GM19438 (cell line): ENCODE data around the gene ZNF488.

ENCODE experiments used
- ATAC-seq: cut with Tn5 transposase; IDR thresholded peaks from one replicate; pipeline ENCODE4 v1.9.1; 2021; ENCODE audit warnings: low read depth; ENCODE audit not compliant: unreplicated experiment

ZNF488 gene

DNA sequence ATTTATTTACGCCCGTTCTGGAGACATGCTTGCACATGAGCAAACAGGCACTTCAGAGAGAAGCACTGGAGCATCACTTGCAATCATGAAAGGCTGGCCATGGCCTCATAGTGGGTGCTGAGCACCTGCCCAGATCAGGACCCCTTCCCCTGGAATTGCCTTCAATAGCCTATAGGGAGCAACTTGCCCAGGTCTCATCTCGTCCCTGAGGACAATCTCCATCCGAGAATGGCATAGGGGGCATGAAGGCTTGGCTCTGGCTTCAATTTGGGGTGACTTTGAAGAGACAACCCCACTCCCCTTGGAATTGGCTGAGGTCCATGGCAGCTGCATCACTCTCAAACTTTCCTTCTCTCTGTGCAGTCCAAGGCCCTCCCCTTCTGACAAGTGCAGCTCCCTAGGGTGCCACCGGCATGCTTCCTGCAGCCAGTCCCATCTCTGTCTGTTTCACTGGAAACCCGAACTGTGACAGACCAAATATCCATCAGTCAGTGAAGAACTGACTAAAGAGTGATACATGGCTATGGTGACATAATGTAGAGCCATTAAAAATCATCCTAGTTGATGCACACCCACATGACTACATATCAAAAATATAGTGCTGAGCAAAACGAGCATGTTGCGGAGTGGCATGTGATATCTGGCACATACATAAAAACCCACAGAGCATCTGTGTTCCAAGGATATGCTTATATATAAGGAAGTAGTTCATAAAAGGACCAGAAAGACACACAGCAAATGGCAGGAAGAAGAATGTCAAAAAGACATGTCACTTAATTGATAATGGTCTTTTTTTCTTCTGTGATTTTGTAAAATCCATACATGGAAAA, 49.4 kb downstream of the ZNF488 start:
- no peak for ATAC-seq

DNA sequence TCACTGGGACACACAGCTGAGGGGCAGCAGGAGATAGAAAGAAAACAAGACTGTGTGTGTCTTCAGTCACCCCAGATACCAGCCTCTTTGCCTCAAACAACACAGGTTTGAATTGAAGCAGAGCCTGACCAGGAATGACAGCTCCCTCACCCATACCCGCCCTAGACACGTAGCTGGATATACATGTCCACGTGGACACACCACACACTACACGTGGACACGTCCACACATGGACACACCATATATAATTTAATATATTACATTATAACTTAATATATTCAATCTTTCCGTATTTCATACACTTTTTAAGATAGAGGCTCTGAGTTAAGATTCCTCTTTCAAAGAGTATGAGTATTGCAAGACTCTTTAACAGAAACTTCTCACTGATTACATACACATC, 50.6 kb downstream of the ZNF488 start:
- no peak for ATAC-seq

GRCh38 chr10:47332946-47333345, 51.1 kb downstream of the ZNF488 start:
- no peak for ATAC-seq

DNA sequence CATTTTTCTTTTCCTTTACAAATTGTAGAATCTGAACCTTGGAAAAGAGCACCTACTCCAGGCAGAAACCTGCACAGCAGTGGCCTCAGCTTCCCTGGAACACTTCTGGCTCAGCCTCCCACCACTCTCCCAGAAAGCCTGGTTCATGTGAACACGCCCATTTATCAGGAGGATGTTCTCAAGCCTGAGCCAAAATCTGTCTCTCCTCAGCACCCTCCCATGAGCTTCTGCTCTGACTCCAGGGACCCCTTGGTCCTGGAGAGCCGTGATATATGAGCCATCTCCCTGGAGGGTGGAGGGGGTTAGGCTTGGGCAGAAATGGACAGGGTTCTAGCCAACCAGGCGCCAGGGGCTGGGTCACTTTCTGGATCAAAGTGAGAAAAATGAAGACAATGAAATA, 51.7 kb downstream of the ZNF488 start:
- no peak for ATAC-seq

- ATAC-seq, result no peak
These were observed 52.1 kb downstream of the ZNF488 start for GRCh38 chr10:47331954-47332353.

GRCh38 chr10:47331491-47331890, 52.6 kb downstream of the ZNF488 start:
- no peak for ATAC-seq

DNA sequence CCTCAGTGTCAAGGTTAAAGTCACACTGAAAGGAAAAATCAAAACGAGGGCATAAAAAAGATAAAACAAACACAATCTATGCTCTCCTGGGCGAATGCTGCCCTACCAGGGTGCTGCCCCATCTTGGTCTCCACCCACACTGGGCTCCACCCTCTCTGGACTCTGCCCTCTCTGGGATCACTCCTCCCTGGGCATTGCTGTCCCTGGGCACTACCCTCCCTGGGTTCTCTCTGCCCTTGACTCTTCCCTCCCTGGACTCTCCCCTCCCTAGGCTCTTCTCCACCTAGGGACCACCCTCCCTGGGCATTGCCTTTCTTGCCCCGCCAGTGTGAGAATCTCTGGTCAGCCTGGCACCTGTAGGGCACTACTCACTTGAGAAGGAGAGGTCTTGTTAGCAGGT, 53.3 kb downstream of the ZNF488 start:
- no peak for ATAC-seq

- ATAC-seq, result no peak
These were observed 53.7 kb downstream of the ZNF488 start for GRCh38 chr10:47330366-47330765.

GRCh38 chr10:47329855-47330254, 54.2 kb downstream of the ZNF488 start:
- no peak for ATAC-seq

GRCh38 chr10:47326927-47327330, 57.2 kb downstream of the ZNF488 start:
- ATAC-seq, result no peak

GRCh38 chr10:47326306-47326926, 57.7 kb downstream of the ZNF488 start:
- ATAC-seq, result no peak

DNA sequence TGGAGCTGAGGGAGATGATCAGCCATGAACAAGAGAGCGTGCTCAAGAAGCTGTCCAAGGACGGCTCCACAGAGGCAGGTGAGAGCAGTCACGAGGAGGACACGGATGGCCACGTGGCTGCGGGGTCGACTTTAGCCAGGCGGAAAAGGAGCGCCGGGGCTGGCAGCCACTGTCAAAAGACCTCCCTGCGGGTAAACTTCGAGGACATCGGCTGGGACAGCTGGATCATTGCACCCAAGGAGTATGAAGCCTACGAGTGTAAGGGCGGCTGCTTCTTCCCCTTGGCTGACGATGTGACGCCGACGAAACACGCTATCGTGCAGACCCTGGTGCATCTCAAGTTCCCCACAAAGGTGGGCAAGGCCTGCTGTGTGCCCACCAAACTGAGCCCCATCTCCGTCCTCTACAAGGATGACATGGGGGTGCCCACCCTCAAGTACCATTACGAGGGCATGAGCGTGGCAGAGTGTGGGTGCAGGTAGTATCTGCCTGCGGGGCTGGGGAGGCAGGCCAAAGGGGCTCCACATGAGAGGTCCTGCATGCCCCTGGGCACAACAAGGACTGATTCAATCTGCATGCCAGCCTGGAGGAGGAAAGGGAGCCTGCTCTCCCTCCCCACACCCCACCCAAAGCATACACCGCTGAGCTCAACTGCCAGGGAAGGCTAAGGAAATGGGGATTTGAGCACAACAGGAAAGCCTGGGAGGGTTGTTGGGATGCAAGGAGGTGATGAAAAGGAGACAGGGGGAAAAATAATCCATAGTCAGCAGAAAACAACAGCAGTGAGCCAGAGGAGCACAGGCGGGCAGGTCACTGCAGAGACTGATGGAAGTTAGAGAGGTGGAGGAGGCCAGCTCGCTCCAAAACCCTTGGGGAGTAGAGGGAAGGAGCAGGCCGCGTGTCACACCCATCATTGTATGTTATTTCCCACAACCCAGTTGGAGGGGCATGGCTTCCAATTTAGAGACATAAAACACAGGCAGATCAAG, 58.5 kb downstream of the ZNF488 start:
- ATAC-seq, result no peak

DNA sequence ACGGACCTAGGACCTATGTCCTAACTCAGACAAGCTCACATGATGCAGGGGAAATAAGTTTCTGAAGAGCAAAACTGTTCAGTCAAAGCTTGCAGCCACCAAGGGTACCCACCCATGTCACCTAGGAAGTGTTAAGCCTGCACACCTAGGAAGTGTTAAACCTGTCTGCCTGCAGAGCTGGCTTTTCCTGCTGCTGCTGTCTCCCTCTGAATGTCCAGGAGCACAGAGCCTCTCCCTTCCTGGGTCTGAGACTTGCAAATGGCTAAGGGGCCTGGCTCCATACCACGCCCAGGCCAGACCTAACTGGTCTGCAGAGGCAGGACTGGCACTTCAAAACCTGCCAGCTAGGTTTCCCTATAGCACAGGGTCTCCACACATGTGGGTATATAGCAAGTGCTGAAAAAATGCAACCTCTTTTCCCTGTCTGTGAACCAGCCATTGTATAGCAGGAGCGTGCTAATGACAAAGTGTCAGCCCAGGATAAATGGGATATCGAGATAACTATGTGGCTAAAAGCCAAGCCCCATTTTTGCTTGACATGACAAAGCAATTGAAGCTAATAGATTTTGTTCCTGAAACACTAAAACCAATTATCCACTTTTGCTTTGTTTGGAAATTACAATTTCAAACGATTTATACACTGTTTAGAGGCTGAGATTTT, 60.3 kb downstream of the ZNF488 start:
- ATAC-seq, result no peak

- no peak for ATAC-seq
These were observed 61.0 kb downstream of the ZNF488 start for GRCh38 chr10:47323087-47323486.

- ATAC-seq, result no peak
These were observed 61.6 kb downstream of the ZNF488 start, which contains the start of gene GDF2 for GRCh38 chr10:47322300-47323061. TSS of gene GDF2 (plus strand) at chr10:47322454. CDS start at chr10:47322669, 215 bp downstream.

DNA sequence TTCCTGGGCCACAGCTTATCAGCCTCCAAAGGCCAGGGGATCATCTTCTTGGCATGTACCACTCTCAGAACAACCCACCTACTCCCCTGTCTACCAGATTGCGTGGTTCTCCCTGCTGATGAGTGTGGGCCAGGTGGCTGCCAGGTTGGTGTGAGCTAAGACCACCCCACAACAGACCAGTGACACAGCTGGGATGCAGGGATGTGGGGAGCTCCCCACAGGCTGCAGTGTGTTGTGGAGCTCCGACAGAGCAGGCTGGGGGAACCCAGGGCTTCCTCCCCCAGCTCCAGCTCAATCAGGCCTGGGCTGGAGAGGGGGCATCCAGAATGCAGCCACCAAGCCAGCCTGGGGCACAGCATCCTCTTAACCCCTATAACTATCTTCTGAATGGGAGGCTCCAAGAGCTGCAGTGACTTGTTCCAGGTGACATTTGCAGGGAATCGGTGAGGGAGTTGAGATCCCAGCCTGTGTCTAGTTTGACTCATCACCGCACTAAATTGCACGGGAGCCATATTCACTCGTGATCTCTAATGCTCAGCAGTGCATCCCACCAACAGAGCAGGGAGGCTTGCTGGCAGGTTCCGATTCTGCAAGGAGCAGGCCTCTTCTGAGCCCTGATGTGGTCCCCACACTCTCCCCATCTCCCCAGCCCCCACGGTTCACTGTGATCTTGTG, 62.4 kb downstream of the ZNF488 start:
- no peak for ATAC-seq

- ATAC-seq, result no peak
These were observed 63.3 kb downstream of the ZNF488 start for GRCh38 chr10:47320812-47321211.

DNA sequence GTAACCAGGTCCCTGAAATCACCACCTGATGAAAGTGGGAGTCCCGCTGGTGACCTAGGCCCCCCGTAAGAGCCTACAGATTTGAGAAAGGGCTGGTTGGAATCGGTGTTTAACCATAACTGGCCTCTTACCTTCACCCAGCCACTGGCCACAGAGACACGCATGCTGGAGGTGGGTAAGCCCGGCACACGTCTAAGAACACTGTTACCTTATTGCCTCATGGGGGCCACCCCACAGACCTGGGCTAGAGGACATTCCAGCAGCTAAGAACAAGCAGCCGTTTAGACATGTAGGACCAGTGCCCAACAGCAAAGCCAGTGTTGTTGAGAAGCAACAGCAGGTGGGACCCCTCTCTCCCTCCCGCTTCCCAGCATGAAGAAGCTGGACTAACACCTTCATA, 64.3 kb downstream of the ZNF488 start:
- ATAC-seq, result no peak

DNA sequence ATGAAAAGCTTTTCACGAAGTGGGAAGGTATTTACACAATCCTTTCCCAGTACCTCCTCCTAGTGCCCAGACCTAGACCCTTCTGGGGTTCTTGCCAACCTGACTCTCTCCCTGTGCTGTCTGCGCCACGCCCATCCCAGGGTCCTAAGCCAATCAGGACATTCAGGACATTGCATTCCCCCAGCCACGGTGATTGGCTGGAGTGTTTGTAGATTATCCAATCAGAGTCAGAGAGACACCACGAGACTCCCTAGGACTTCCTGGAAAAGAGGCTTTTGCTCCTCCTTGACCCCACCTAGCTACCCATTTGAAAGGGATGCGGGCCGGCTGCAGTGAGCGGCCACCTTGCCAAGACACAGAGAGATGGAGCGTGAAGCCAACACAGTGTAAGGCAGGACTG, 65.4 kb downstream of the ZNF488 start:
- no peak for ATAC-seq
